PFSK-1 (cell line): ENCODE data around the gene ABCB8.

Source experiments
- FOXP2 ChIP-seq: optimal IDR thresholded peaks from 2 replicates; pipeline ENCODE3; 2011; ENCODE audit warnings: borderline replicate concordance, control low read depth, inconsistent platforms; ENCODE audit not compliant: insufficient read depth; ENCODE audit errors: extremely low read length, extremely low read depth
- POLR2AphosphoS5 ChIP-seq: IDR thresholded peaks from 2 replicates; pipeline ENCODE4 v1.6.1; 2012; ENCODE audit warnings: low read depth, mild to moderate bottlenecking, control low read depth, low read length, moderate library complexity
- SIN3A ChIP-seq: IDR thresholded peaks from 2 replicates; pipeline ENCODE4 v1.6.1; 2012; ENCODE audit warnings: mild to moderate bottlenecking, low read length, moderate library complexity, borderline replicate concordance; ENCODE audit not compliant: insufficient read depth
- TAF1 ChIP-seq: IDR thresholded peaks from 2 replicates; pipeline ENCODE4 v1.6.1; 2012; ENCODE audit warnings: low read length, control low read depth, borderline replicate concordance; ENCODE audit not compliant: insufficient read depth
- TF ChIP-seq, protein P1 (sequence below), 2 experiments: IDR thresholded peaks; 2 replicates each; pipeline versions ENCODE4 v1.6.1 to v1.8.0; 2011 to 2012; ENCODE audit warnings: low read depth in 2 of 2, low read length in 2 of 2, control low read depth in 1 of 2, inconsistent platforms in 1 of 2, mild to moderate bottlenecking in 1 of 2, moderate library complexity in 1 of 2; ENCODE audit not compliant: insufficient read depth in 1 of 2

DNA sequence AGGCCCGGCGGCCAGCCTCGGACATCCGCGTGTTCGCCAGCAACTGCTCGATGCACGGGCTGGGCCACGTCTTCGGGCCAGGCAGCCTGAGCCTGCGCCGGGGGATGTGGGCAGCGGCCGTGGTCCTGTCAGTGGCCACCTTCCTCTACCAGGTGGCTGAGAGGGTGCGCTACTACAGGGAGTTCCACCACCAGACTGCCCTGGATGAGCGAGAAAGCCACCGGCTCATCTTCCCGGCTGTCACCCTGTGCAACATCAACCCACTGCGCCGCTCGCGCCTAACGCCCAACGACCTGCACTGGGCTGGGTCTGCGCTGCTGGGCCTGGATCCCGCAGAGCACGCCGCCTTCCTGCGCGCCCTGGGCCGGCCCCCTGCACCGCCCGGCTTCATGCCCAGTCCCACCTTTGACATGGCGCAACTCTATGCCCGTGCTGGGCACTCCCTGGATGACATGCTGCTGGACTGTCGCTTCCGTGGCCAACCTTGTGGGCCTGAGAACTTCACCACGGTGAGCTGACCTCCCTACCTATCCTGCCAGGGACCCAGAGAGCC lies 20.7 kb downstream of the ABCB8 start:
- TF ChIP-seq TAF1: no peak
- no peak for TF ChIP-seq POLR2AphosphoS5
- no peak for TF ChIP-seq SIN3A
- TF ChIP-seq FOXP2: no peak
- TF ChIP-seq, protein P1, sequence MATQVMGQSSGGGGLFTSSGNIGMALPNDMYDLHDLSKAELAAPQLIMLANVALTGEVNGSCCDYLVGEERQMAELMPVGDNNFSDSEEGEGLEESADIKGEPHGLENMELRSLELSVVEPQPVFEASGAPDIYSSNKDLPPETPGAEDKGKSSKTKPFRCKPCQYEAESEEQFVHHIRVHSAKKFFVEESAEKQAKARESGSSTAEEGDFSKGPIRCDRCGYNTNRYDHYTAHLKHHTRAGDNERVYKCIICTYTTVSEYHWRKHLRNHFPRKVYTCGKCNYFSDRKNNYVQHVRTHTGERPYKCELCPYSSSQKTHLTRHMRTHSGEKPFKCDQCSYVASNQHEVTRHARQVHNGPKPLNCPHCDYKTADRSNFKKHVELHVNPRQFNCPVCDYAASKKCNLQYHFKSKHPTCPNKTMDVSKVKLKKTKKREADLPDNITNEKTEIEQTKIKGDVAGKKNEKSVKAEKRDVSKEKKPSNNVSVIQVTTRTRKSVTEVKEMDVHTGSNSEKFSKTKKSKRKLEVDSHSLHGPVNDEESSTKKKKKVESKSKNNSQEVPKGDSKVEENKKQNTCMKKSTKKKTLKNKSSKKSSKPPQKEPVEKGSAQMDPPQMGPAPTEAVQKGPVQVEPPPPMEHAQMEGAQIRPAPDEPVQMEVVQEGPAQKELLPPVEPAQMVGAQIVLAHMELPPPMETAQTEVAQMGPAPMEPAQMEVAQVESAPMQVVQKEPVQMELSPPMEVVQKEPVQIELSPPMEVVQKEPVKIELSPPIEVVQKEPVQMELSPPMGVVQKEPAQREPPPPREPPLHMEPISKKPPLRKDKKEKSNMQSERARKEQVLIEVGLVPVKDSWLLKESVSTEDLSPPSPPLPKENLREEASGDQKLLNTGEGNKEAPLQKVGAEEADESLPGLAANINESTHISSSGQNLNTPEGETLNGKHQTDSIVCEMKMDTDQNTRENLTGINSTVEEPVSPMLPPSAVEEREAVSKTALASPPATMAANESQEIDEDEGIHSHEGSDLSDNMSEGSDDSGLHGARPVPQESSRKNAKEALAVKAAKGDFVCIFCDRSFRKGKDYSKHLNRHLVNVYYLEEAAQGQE (IDR thresholded peaks at IDR 0.05; ENCODE audit: insufficient read depth in 1 of 2, low read depth in 2 of 2, low read length in 2 of 2): no peak
